Endothelial cell of umbilical vein (primary cell): Measurements from ENCODE around the gene HDAC11. TPM values are rescaled to one million over a fixed set of nuclear protein-coding genes. Genes with fewer than 3 reads are reported as not detected.

Source experiments
- BruUV-seq: library from RNA; stranded (reverse); fragments of 400-500 nt; replicated peaks from 2 replicates; lab custom pipeline; 2021; lab: Mats Ljungman, UMichigan
- CTCF ChIA-PET: fragments of 300-600, 350-600 bp; sonication (Branson Sonifier 250); formaldehyde crosslinking; loops from one replicate; lab custom pipeline; 2021; ENCODE audit warnings: antibody characterized with exemption, inconsistent platforms; lab: Charles Lee
- POLR2A ChIA-PET: fragments of 300-600, 350-600 bp; sonication (Branson Sonifier 250); formaldehyde crosslinking; loops from one replicate; lab custom pipeline; 2021; ENCODE audit warnings: antibody characterized with exemption, inconsistent platforms; lab: Charles Lee
- DNase-seq: peaks from one replicate; pipeline ENCODE4 v3.0.0-alpha.2; 2011; ENCODE audit warnings: low read depth, low spot score
- FAIRE-seq: peaks from 2 replicates; lab custom pipeline; 2011; peaks lifted over from hg19 to GRCh38; lab: Jason Lieb, UNC
- H2AFZ ChIP-seq: 2 replicates; pipeline ENCODE4 v1.6.0; 2012; ENCODE audit warnings: low read depth, low read length, control low read depth, inconsistent platforms
- H3K27ac ChIP-seq: 2 replicates; pipeline ENCODE4 v1.5.1; 2011; ENCODE audit warnings: low read depth, mild to moderate bottlenecking, control low read depth, low read length, moderate library complexity; ENCODE audit not compliant: insufficient read depth
- H3K27me3 ChIP-seq, 2 experiments: 2 replicates each; pipeline versions ENCODE4 v1.6.0 to v1.6.1; 2011; ENCODE audit warnings: low read length in 2 of 2, mixed read lengths in 1 of 2; ENCODE audit not compliant: control insufficient read depth in 2 of 2, insufficient read depth in 2 of 2
- H3K36me3 ChIP-seq, 2 experiments: 2 replicates in 1 of 2; 3 replicates in 1 of 2; pipeline ENCODE4 v1.5.1; 2011; ENCODE audit warnings: low read length in 2 of 2, mild to moderate bottlenecking in 1 of 2, moderate library complexity in 1 of 2; ENCODE audit not compliant: control insufficient read depth in 2 of 2, insufficient read depth in 2 of 2; ENCODE audit errors: extremely low read depth in 1 of 2
- H3K4me1 ChIP-seq: 3 replicates; pipeline ENCODE4 v1.5.1; 2011; ENCODE audit warnings: mild to moderate bottlenecking, low read length; ENCODE audit not compliant: control insufficient read depth, insufficient read depth; ENCODE audit errors: extremely low read depth
- H3K4me2 ChIP-seq: 2 replicates; pipeline ENCODE4 v1.6.1; 2011; ENCODE audit warnings: low read length, control low read depth, mixed read lengths; ENCODE audit not compliant: insufficient read depth
- H3K4me3 ChIP-seq, 3 experiments: fragments of 200-600 bp in 1 of 3; sonication (generic), shearing (Covaris generic) in 1 of 3; replicated peaks in 1 of 3; 2 replicates each; pipeline ENCODE4 v1.5.1; 2011 to 2016; ENCODE audit warnings: control low read depth in 3 of 3, low read length in 3 of 3, mild to moderate bottlenecking in 2 of 3, inconsistent platforms in 1 of 3, low read depth in 1 of 3, moderate library complexity in 1 of 3; ENCODE audit not compliant: insufficient read depth in 1 of 3
- H3K79me2 ChIP-seq: 2 replicates; pipeline ENCODE4 v1.6.0; 2012; ENCODE audit warnings: low read length, inconsistent platforms; ENCODE audit not compliant: control insufficient read depth, insufficient read depth
- H3K9ac ChIP-seq: replicated peaks from 2 replicates; pipeline ENCODE3; 2011; ENCODE audit warnings: low read length, control low read depth; ENCODE audit not compliant: insufficient read depth; ENCODE audit errors: extremely low read depth
- H3K9me1 ChIP-seq: replicated peaks from 3 replicates; pipeline ENCODE4 v1.6.0; 2011; ENCODE audit warnings: mild to moderate bottlenecking, low read length; ENCODE audit not compliant: control insufficient read depth, insufficient read depth; ENCODE audit errors: extremely low read depth
- H3K9me3 ChIP-seq: replicated peaks from 2 replicates; pipeline ENCODE4 v1.5.1; 2012; ENCODE audit warnings: low read length, inconsistent platforms; ENCODE audit not compliant: control insufficient read depth, insufficient read depth
- H4K20me1 ChIP-seq: replicated peaks from 2 replicates; pipeline ENCODE3; 2011; ENCODE audit warnings: mild to moderate bottlenecking, low read length; ENCODE audit not compliant: control insufficient read depth, insufficient read depth; ENCODE audit errors: extremely low read depth
- EZH2 ChIP-seq: IDR thresholded peaks from 2 replicates; pipeline ENCODE4 v1.6.1; 2012; ENCODE audit warnings: borderline replicate concordance, low read depth, mild to moderate bottlenecking, moderate library complexity, low read length, inconsistent platforms; ENCODE audit not compliant: severe bottlenecking
- FOS ChIP-seq: IDR thresholded peaks from 2 replicates; pipeline ENCODE4 v1.6.1; 2011; ENCODE audit warnings: mild to moderate bottlenecking, low read length, moderate library complexity, borderline replicate concordance; ENCODE audit not compliant: insufficient read depth
- GATA2 ChIP-seq: IDR thresholded peaks from 2 replicates; pipeline ENCODE4 v1.7.0; 2011; ENCODE audit warnings: low read depth, mild to moderate bottlenecking, moderate library complexity, mixed read lengths, low read length; ENCODE audit not compliant: insufficient read length, insufficient read depth
- JUN ChIP-seq: IDR thresholded peaks from 2 replicates; pipeline ENCODE4 v1.6.1; 2011; ENCODE audit warnings: borderline replicate concordance, low read depth; ENCODE audit not compliant: insufficient read length, insufficient read depth
- MYC ChIP-seq: IDR thresholded peaks from one replicate; pipeline ENCODE4 v1.6.1; 2011; ENCODE audit warnings: mild to moderate bottlenecking, low read depth, low read length
- POLR2A ChIP-seq: IDR thresholded peaks from 2 replicates; pipeline ENCODE4 v1.6.1; 2012; ENCODE audit warnings: low read depth, mild to moderate bottlenecking, control low read depth, low read length
- POLR2AphosphoS5 ChIP-seq: IDR thresholded peaks from 2 replicates; pipeline ENCODE4 v1.6.1; 2012; ENCODE audit warnings: low read depth, mild to moderate bottlenecking, control low read depth, low read length, moderate library complexity; ENCODE audit not compliant: insufficient read depth
- dilution Hi-C: fragments of 300-500 bp; cut with MboI; formaldehyde crosslinking; loops from one replicate; pipeline ENCODE4 v1.15.0; 2019; ENCODE audit warnings: low sequenced_read_pairs; ENCODE audit not compliant: extremely low pct_ligation_motif_present
- intact Hi-C: fragments of 100-400 bp; cut with micrococcal nuclease; formaldehyde crosslinking; loops from one replicate; pipeline ENCODE4 v1.10.0; 2022
- polyA plus RNA-seq, 4 experiments: library from polyadenylated mRNA; depleted of rRNA in 3 of 4; stranded (reverse) in 3 of 4; unstranded in 1 of 4; fragments of >200 nt; gene quantifications; 2 replicates each; pipeline versions ENCODE4 v1.2.1 to v1.2.3, GENCODE V29; 2011 to 2012; ENCODE audit warnings: missing spikeins in 1 of 4
- total RNA-seq: library from RNA; stranded (reverse); gene quantifications from 2 replicates; pipeline ENCODE4 v1.2.3, GENCODE V29; 2021
- TF ChIP-seq, protein P1 (sequence below), 2 donors: IDR thresholded peaks; 1 replicate in 1 of 2; 2 replicates in 1 of 2; pipeline ENCODE4 v1.5.1; 2011; ENCODE audit warnings: low read length in 2 of 2, mild to moderate bottlenecking in 2 of 2, moderate library complexity in 2 of 2, control low read depth in 1 of 2, inconsistent platforms in 1 of 2, low read depth in 1 of 2; ENCODE audit not compliant: insufficient read depth in 1 of 2; ENCODE audit errors: extremely low read depth in 1 of 2
- TF ChIP-seq, protein P2 (sequence below): IDR thresholded peaks from 2 replicates; pipeline ENCODE4 v1.6.1; 2011; ENCODE audit not compliant: insufficient read depth, insufficient read length

HDAC11 gene
- total and polyA plus RNA-seq, 2 donors (not counting 3 experiments of a cell fraction or from before 2014, with no cell fraction given), result 6.8 to 8.8 TPM

DNA sequence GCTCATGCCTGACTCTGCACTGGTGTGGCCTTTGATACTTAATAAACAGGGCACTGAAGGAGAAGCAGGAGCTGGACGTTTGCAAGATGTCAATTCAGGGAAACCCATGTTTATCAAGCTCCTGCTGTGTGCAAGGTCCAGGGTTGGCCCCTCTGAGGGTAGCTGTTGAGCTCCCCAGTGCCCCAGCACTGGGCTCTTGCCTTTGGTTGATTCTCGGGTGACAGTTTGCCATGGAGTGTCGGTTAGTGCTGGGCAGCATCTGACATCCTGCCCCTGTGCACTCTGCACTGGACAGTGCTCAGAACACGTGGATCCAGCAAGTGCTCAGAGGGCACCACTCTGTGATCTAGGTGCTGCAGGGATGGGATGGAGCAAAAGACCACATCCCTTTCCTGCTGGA, 7.3 kb downstream of the HDAC11 start:
- no peaks in the 10 kb centered on the region for H3K9me1 ChIP-seq
- H4K20me1 ChIP-seq, result no peaks in the 10 kb centered on the region
- no peaks in the 10 kb centered on the region for H3K27me3 ChIP-seq
- H3K4me3 ChIP-seq, result no peak overlapping the region
- no peaks in the 10 kb centered on the region for H3K9me3 ChIP-seq
- dilution Hi-C loops (no loop called here), intact Hi-C loops (loop anchor here (10.0 kb wide), 1 partner anchor 397 kb away; the partner anchor contains the start of gene WNT7A)
- ChIA-PET CTCF (interaction anchor here (0.9 to 1.9 kb wide), 5 partner anchors 9 to 395 kb away, joined by 3 to 9 read pairs (median 4); no protein-coding TSS in a partner anchor), POLR2A (no interaction called here)
- no peak overlapping the region for H3K27ac ChIP-seq
- no peaks in the 10 kb centered on the region for H3K36me3 ChIP-seq
- H2AFZ ChIP-seq, result no peak overlapping the region
- DNase-seq (no peak), FAIRE-seq (no peak)
- TF ChIP-seq, protein P1, sequence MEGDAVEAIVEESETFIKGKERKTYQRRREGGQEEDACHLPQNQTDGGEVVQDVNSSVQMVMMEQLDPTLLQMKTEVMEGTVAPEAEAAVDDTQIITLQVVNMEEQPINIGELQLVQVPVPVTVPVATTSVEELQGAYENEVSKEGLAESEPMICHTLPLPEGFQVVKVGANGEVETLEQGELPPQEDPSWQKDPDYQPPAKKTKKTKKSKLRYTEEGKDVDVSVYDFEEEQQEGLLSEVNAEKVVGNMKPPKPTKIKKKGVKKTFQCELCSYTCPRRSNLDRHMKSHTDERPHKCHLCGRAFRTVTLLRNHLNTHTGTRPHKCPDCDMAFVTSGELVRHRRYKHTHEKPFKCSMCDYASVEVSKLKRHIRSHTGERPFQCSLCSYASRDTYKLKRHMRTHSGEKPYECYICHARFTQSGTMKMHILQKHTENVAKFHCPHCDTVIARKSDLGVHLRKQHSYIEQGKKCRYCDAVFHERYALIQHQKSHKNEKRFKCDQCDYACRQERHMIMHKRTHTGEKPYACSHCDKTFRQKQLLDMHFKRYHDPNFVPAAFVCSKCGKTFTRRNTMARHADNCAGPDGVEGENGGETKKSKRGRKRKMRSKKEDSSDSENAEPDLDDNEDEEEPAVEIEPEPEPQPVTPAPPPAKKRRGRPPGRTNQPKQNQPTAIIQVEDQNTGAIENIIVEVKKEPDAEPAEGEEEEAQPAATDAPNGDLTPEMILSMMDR (IDR thresholded peaks at IDR 0.05; ENCODE audit: extremely low read depth in 1 of 2, insufficient read depth in 1 of 2, low read depth in 1 of 2, low read length in 2 of 2), result no peak
- TF ChIP-seq GATA2 (no peak), POLR2AphosphoS5 (no peak), JUN (no peak), EZH2 (no peak), MYC (no peak), POLR2A (no peak), FOS (no peak)
- TF ChIP-seq, protein P2, sequence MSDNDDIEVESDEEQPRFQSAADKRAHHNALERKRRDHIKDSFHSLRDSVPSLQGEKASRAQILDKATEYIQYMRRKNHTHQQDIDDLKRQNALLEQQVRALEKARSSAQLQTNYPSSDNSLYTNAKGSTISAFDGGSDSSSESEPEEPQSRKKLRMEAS, result no peak
- H3K9ac ChIP-seq, result no peak overlapping the region
- no peaks in the 10 kb centered on the region for H3K79me2 ChIP-seq
- BruUV-seq, result no TSS peak
- no peaks in the 10 kb centered on the region for H3K4me1 ChIP-seq
- no peak overlapping the region for H3K4me2 ChIP-seq
